GM18868 (cell line): ENCODE results near the gene UGT1A6.

ENCODE experiments used
- ATAC-seq: cut with Tn5 transposase; IDR thresholded peaks from one replicate; pipeline ENCODE4 v1.9.1; 2021; ENCODE audit warnings: mild to moderate bottlenecking, moderate library complexity; ENCODE audit not compliant: unreplicated experiment

UGT1A6 gene

GRCh38 chr2:233764264-233764663, 71.6 kb downstream of the UGT1A6 start:
- no peak for ATAC-seq

GRCh38 chr2:233764761-233765160, 72.1 kb downstream of the UGT1A6 start:
- ATAC-seq = no peak

GRCh38 chr2:233766416-233766815, 73.7 kb downstream of the UGT1A6 start:
- no peak for ATAC-seq

GRCh38 chr2:233768076-233768475, 75.4 kb downstream of the UGT1A6 start:
- no peak for ATAC-seq

GRCh38 chr2:233769260-233769659, 76.6 kb downstream of the UGT1A6 start:
- ATAC-seq = no peak

GRCh38 chr2:233772153-233772552, 79.5 kb downstream of the UGT1A6 start:
- ATAC-seq = no peak

- no peak for ATAC-seq
Observed at GRCh38 chr2:233772583-233772982, 79.9 kb downstream of the UGT1A6 start.

GRCh38 chr2:233773854-233774253, 81.2 kb downstream of the UGT1A6 start:
- ATAC-seq = no peak

- no peak for ATAC-seq
Observed at GRCh38 chr2:233775414-233775813, 82.7 kb downstream of the UGT1A6 start.

- ATAC-seq = no peak
Observed at GRCh38 chr2:233778030-233778429, 85.3 kb downstream of the UGT1A6 start, which contains the start of gene MROH2A. Gene MROH2A (plus strand): TSS chr2:233778330. CDS start chr2:233779359, 1,029 bp downstream.

- no peak for ATAC-seq
Observed at GRCh38 chr2:233779722-233780121, 87.0 kb downstream of the UGT1A6 start.

GRCh38 chr2:233780771-233781170, 88.1 kb downstream of the UGT1A6 start:
- ATAC-seq = no peak

- no peak for ATAC-seq
Observed at GRCh38 chr2:233789554-233789953, 96.9 kb downstream of the UGT1A6 start.

GRCh38 chr2:233791151-233791882, 98.6 kb downstream of the UGT1A6 start:
- no peak for ATAC-seq

- no peak for ATAC-seq
Observed at GRCh38 chr2:233791883-233792329, 99.2 kb downstream of the UGT1A6 start.

- no peak for ATAC-seq
Observed at GRCh38 chr2:233792720-233793119, 100.0 kb downstream of the UGT1A6 start.

- no peak for ATAC-seq
Observed at GRCh38 chr2:233793465-233794127, 100.9 kb downstream of the UGT1A6 start.

- no peak for ATAC-seq
Observed at GRCh38 chr2:233794128-233794658, 101.5 kb downstream of the UGT1A6 start.

GRCh38 chr2:233795735-233796171, 103.1 kb downstream of the UGT1A6 start:
- no peak for ATAC-seq

GRCh38 chr2:233796254-233796653, 103.6 kb downstream of the UGT1A6 start:
- no peak for ATAC-seq

- no peak for ATAC-seq
Observed at GRCh38 chr2:233798335-233799086, 105.8 kb downstream of the UGT1A6 start.
